Neural cell (in vitro differentiated cells): ENCODE data around the gene DNAJC6. TPM values are rescaled to one million over a fixed set of nuclear protein-coding genes. Genes with fewer than 3 reads are reported as not detected.

Experiments
- H2AFZ ChIP-seq: fragments of 200-600, 300-800 bp; sonication (generic), shearing (Covaris generic); 2 replicates; pipeline ENCODE4 v1.6.0; 2014; ENCODE audit warnings: low read depth, mild to moderate bottlenecking, antibody characterized with exemption, low read length, moderate library complexity
- H3F3A ChIP-seq: fragments of 200-600 bp; shearing (Covaris generic); 2 replicates; pipeline ENCODE4 v1.6.1; 2016; ENCODE audit warnings: mild to moderate bottlenecking, moderate library complexity, mixed read lengths, antibody characterized with exemption, low read length; ENCODE audit not compliant: insufficient read depth, poor library complexity, severe bottlenecking
- H3K27ac ChIP-seq: fragments of 200-600, 300-800 bp; sonication (generic), shearing (Covaris generic); 2 replicates; pipeline ENCODE4 v1.5.1; 2014; ENCODE audit warnings: mild to moderate bottlenecking, low read length, moderate library complexity
- H3K27me3 ChIP-seq: fragments of 300-800, 200-600 bp; sonication (generic), shearing (Covaris generic); 2 replicates; pipeline ENCODE4 v1.6.0; 2014; ENCODE audit warnings: mild to moderate bottlenecking, low read depth, low read length, moderate library complexity; ENCODE audit not compliant: insufficient read depth
- H3K36me3 ChIP-seq: fragments of 300-800, 200-600 bp; sonication (generic), shearing (Covaris generic); 2 replicates; pipeline ENCODE4 v1.5.1; 2014; ENCODE audit warnings: mild to moderate bottlenecking, antibody characterized with exemption, low read length, moderate library complexity; ENCODE audit not compliant: insufficient read depth
- H3K4me2 ChIP-seq: fragments of 300-800, 200-600 bp; sonication (generic), shearing (Covaris generic); 2 replicates; pipeline ENCODE4 v1.6.0; 2014; ENCODE audit warnings: mild to moderate bottlenecking, low read length
- H3K4me3 ChIP-seq: fragments of 300-800, 200-600 bp; sonication (generic), shearing (Covaris generic); 2 replicates; pipeline ENCODE4 v1.5.1; 2014; ENCODE audit warnings: mild to moderate bottlenecking, low read length, moderate library complexity
- H3K79me2 ChIP-seq: fragments of 200-600 bp; shearing (Covaris generic); replicated peaks from 2 replicates; pipeline ENCODE4 v1.6.0; 2014; ENCODE audit warnings: mild to moderate bottlenecking, low read length, moderate library complexity; ENCODE audit not compliant: insufficient read depth
- H3K9ac ChIP-seq: fragments of 300-800, 200-600 bp; sonication (generic), shearing (Covaris generic); 2 replicates; pipeline ENCODE4 v1.6.1; 2016; ENCODE audit warnings: mild to moderate bottlenecking, low read length, mixed read lengths
- H3K9me2 ChIP-seq: fragments of 200-600 bp; shearing (Covaris generic); 2 replicates; pipeline ENCODE4 v1.6.1; 2016; ENCODE audit warnings: mild to moderate bottlenecking, low read length, mixed read lengths; ENCODE audit not compliant: insufficient read depth
- H3K9me3 ChIP-seq: fragments of 200-600, 300-800 bp; sonication (generic), shearing (Covaris generic); 2 replicates; pipeline ENCODE4 v1.6.1; 2016; ENCODE audit warnings: mild to moderate bottlenecking, mixed run types, low read length, moderate library complexity, mixed read lengths
- H4K20me1 ChIP-seq: fragments of 200-600 bp; shearing (Covaris generic); 2 replicates; pipeline ENCODE4 v1.6.1; 2016; ENCODE audit warnings: mild to moderate bottlenecking, mixed run types; ENCODE audit not compliant: insufficient read depth
- CTCF ChIP-seq: fragments of 450-650 bp; IDR thresholded peaks from 2 replicates; pipeline ENCODE4 v1.5.1; 2014; ENCODE audit warnings: antibody characterized with exemption, mild to moderate bottlenecking, moderate library complexity; ENCODE audit not compliant: poor library complexity, severe bottlenecking
- EP300 ChIP-seq: fragments of 450-650 bp; conservative IDR thresholded peaks from 2 replicates; pipeline ENCODE4 v1.6.1; 2014; ENCODE audit warnings: antibody characterized with exemption, mild to moderate bottlenecking, moderate library complexity; ENCODE audit not compliant: poor library complexity, severe bottlenecking
- EZH2 ChIP-seq: fragments of 200-600, 300-800 bp; shearing (Covaris generic), sonication (generic); IDR thresholded peaks from 2 replicates; pipeline ENCODE4 v1.6.1; 2014; ENCODE audit warnings: antibody characterized with exemption, low read length, borderline replicate concordance, mild to moderate bottlenecking; ENCODE audit not compliant: insufficient read depth, poor library complexity, severe bottlenecking
- MXI1 ChIP-seq: fragments of 450-650 bp; conservative IDR thresholded peaks from 2 replicates; pipeline ENCODE4 v1.6.1; 2014; ENCODE audit warnings: antibody characterized with exemption, mild to moderate bottlenecking; ENCODE audit not compliant: poor library complexity, severe bottlenecking
- POLR2AphosphoS5 ChIP-seq: IDR thresholded peaks from 2 replicates; pipeline ENCODE4 v1.6.1; 2012
- RAD21 ChIP-seq: fragments of 450-650 bp; conservative IDR thresholded peaks from 2 replicates; pipeline ENCODE4 v1.6.1; 2014; ENCODE audit warnings: antibody characterized with exemption, mild to moderate bottlenecking, moderate library complexity
- REST ChIP-seq: IDR thresholded peaks from 2 replicates; pipeline ENCODE4 v1.6.1; 2012; ENCODE audit warnings: borderline replicate concordance
- SMC3 ChIP-seq: fragments of 450-650 bp; conservative IDR thresholded peaks from 2 replicates; pipeline ENCODE4 v1.6.1; 2014; ENCODE audit warnings: antibody characterized with exemption, mild to moderate bottlenecking, moderate library complexity; ENCODE audit not compliant: poor library complexity
- TAF1 ChIP-seq: IDR thresholded peaks from 2 replicates; pipeline ENCODE4 v1.6.1; 2012; ENCODE audit warnings: low read depth
- polyA plus RNA-seq: library from polyadenylated mRNA; depleted of rRNA; stranded (reverse); fragments of >200 nt; gene quantifications from 2 replicates; pipeline ENCODE4 v1.2.3, GENCODE V29; 2014

Gene DNAJC6
- polyA plus RNA-seq, 1 donor from 2014 or later: 47.1 TPM

- Histone ChIP-seq H2AFZ (no peak overlapping the region), H3K36me3 (no peaks in the 10 kb centered on the region), H3K27me3 (no peaks in the 10 kb centered on the region), H3K27ac (no peak overlapping the region), H4K20me1 (no peaks in the 10 kb centered on the region), H3K79me2 (no peaks in the 10 kb centered on the region), H3K4me3 (no peak overlapping the region), H3K9me3 (no peaks in the 10 kb centered on the region), H3F3A (no peaks in the 10 kb centered on the region), H3K9ac (no peak overlapping the region), H3K9me2 (no peaks in the 10 kb centered on the region), H3K4me2 (no peak overlapping the region)
- no peak for TF ChIP-seq POLR2AphosphoS5
- no peak for TF ChIP-seq MXI1
- TF ChIP-seq RAD21: no peak
- TF ChIP-seq EZH2: no peak
- no peak for TF ChIP-seq SMC3
- no peak for TF ChIP-seq REST
- TF ChIP-seq EP300: no peak
- TF ChIP-seq CTCF: no peak
- TF ChIP-seq TAF1: no peak
Measured at GRCh38 chr1:65267271-65267670, 42.1 kb upstream of the DNAJC6 start.

- H3K27me3 ChIP-seq: no peaks in the 10 kb centered on the region
Measured at GRCh38 chr1:65267683-65268082, 41.7 kb upstream of the DNAJC6 start.

More at GRCh38 chr1:65267683-65268082, 41.7 kb upstream of the DNAJC6 start:
- H3K27ac ChIP-seq: no peak overlapping the region
- H3K9ac ChIP-seq: no peak overlapping the region
- no peaks in the 10 kb centered on the region for H3K9me3 ChIP-seq
- H3K4me3 ChIP-seq: no peak overlapping the region
- H2AFZ ChIP-seq: no peak overlapping the region
- H3K36me3 ChIP-seq: no peaks in the 10 kb centered on the region
- H3K4me2 ChIP-seq: no peak overlapping the region
- H4K20me1 ChIP-seq: no peaks in the 10 kb centered on the region
- H3K9me2 ChIP-seq: no peaks in the 10 kb centered on the region
- TF ChIP-seq TAF1 (no peak), POLR2AphosphoS5 (no peak), CTCF (no peak), EP300 (no peak), SMC3 (no peak), MXI1 (no peak), REST (no peak), EZH2 (no peak), RAD21 (no peak)
- H3F3A ChIP-seq: no peaks in the 10 kb centered on the region
- no peaks in the 10 kb centered on the region for H3K79me2 ChIP-seq
